Stromal cell of bone marrow (primary cell): ENCODE measurements around the gene APBB2.
"Not testable (repeated sequence)": the region's sequence is repeated elsewhere in the genome, so short reads cannot be mapped to it uniquely, and the experiment has no call there.

Experiments used
- DNase-seq: peaks from one replicate; pipeline ENCODE4 v3.0.0-alpha.2; 2012; ENCODE audit warnings: low read depth

Gene APBB2

DNA sequence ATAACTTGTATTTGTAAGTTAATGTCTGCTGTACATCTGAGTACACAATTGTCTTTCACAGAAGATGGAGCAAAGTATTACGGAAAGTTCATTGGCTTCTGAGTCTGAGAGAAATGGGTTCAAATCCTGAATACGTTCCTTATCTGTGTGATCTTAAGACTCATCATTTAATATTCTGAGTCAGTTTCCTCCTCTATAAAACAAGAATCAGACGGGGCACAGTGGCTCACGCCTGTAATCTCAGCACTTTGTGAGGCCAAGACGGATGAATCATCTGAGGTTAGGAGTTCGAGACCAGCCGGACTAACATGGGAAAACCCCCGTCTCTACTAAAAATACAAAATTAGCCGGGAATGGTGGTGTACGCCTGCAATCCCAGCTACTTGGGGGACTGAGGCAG is 57.8 kb downstream of the APBB2 start:
- no peak for DNase-seq

DNA sequence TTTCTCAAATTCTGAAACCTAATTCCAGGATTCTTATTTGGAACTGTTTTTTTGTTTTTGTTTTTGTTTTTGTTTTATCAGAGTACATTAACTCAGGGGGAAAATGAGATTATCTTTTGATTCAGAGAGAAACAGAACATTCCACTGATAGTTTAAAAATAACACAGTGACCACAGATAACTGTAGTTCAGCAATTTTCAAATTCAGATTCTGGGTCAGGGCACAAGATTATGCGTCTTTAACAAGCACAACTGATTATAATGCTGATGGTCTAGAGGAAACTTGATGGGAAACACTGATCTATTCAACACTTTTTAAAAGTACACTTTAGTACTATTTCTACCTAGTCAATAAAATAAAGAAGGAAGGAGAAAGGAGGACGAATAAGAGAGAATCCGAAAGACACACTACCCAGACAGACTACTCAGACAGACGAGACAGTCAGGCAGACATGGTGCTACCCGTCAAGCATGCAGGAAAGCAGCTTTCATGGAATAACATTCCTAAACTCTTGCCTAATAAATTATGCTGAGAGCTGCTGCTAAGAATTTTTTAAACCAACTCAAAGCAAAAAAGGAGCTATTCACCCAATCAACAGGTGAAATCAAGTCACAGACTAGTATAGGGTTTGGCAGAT is 59.0 kb downstream of the APBB2 start:
- DNase-seq = no peak

- DNase-seq = no peak
Observed at GRCh38 chr4:41154814-41155177, 59.5 kb downstream of the APBB2 start.

- DNase-seq = no peak
Observed at GRCh38 chr4:41154010-41154813, 60.1 kb downstream of the APBB2 start.

DNA sequence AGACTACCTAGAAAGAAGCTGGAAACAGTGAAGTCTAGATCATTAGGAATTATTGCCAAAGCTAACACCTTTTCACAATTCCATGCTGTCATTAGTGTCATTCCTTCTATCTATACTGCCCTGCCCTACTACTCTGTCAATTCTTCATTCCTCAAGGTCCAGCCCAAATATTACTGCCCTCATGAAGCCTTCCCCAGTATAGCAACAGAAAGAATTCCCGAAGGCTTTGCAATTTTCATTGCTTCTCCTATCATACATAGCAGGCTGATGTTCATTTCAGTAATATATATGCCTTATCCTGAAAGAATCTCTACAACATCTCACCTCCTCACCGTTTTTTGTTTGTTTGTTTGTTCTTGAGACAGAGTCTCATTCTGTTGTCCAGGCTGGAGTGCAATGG is 63.9 kb downstream of the APBB2 start:
- DNase-seq = no peak

DNA sequence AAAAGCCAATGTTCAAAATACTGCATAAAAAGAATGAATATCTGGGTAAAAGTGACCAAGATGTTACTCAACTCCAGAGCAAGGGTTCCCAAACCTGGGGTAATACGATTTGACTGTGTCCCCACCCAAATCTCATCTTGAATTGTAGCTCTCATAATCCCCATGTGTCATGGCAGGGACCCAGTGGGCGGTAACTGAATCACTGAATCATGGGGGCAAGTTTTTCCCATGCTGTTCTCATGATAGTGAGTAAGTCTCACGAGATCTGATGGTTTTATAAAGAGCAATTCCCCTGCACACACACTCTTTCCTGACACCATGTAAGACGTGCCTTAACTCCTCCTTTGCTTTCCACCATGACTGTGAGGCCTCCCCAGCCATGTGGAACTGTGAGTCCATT is 64.8 kb downstream of the APBB2 start:
- not testable (repeated sequence) for DNase-seq

- DNase-seq = no peak
Observed at GRCh38 chr4:41148931-41149330, 65.4 kb downstream of the APBB2 start.

- no peak for DNase-seq
Observed at GRCh38 chr4:41148292-41148691, 66.0 kb downstream of the APBB2 start.

- not testable (repeated sequence) for DNase-seq
Observed at GRCh38 chr4:41147570-41147969, 66.8 kb downstream of the APBB2 start.

GRCh38 chr4:41146716-41147506 is 67.4 kb downstream of the APBB2 start:
- DNase-seq = no peak

- DNase-seq = no peak
Observed at GRCh38 chr4:41146196-41146595, 68.1 kb downstream of the APBB2 start.

GRCh38 chr4:41145571-41146078 is 68.7 kb downstream of the APBB2 start:
- no peak for DNase-seq

DNA sequence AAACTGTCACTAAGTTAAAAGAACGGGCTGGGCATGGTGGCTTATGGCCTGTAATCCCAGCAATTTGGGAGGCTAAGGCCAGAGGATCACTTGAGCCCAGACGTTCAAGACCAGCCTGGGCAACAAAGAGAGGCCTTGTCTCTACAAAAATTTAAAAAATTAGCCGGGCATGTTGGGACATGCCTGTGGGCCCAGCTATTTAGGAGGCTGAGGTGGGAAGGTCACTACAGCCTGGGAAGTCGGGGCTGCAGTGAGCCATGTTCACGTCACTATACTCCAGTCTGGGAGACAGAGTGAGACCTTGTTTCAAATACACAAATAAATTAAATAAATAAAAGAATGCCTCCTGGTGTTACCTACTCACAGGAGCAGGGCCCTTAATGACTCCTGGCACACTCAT is 69.5 kb downstream of the APBB2 start:
- no peak for DNase-seq

- DNase-seq = no peak
Observed at GRCh38 chr4:41144040-41144379, 70.3 kb downstream of the APBB2 start.

GRCh38 chr4:41143311-41144039 is 70.9 kb downstream of the APBB2 start:
- peak; percentile 92 for DNase-seq

DNA sequence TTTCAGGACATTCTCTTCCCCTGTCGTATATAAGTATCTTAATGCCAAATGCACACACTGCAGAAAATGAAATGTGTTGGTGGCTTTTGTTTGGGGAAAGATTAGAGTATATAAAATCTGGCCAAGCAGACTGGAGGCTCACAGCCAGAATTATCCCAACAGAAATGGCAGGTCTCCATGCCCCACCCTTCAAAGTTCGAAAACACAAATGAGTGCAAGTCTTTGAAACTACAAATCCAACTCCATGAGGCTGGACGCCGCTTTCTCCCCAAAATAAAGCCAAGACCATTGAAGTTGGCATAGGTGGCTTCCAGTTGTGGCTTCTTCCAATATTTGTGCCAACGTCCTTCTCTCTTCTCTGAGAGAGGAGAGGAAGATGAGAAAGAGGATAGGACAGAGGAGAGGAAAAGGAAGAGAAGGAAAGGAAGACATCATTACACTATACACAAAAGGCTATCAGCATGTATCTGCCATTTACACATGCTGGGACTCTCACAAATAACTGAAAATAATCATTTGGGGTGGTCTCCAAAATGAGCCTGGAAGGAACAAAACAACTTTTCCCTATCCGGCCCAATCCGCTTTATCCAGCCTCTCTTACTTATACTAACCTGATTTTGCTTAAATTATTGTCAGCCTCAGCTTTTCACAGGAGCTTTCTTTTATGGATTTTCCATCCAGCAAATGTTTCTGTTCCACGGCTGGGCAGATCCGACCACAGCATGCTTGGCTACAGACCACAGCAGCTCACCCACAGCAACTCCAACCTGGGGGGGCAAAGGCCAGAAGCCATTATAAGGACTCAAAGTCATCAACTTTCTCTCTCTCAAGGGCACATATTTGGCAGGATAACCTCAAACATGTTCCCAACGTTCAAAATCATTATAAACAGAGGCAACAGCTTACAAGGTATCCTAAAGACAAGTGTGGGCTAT is 71.7 kb downstream of the APBB2 start:
- no peak for DNase-seq

DNA sequence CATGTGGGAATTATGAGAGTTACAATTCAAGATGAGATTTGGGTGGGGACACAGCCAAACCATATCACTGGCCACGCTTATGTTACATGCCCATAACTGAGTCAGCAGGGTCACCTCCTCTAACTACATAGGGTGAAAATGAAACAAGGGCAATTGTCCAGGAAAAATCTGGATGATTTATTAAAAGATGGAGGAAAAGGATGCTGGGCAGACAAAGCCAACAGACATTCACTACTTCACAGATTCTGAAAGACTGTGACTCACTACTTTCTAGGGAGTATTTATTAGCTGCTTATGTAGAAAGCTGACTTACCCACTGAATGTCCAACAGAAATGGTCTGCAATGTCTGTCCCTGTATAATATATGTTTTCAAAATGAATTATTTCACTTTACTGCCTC is 72.4 kb downstream of the APBB2 start:
- peak; percentile 91 for DNase-seq

- DNase-seq = no peak
Observed at GRCh38 chr4:41140410-41140809, 73.9 kb downstream of the APBB2 start.

DNA sequence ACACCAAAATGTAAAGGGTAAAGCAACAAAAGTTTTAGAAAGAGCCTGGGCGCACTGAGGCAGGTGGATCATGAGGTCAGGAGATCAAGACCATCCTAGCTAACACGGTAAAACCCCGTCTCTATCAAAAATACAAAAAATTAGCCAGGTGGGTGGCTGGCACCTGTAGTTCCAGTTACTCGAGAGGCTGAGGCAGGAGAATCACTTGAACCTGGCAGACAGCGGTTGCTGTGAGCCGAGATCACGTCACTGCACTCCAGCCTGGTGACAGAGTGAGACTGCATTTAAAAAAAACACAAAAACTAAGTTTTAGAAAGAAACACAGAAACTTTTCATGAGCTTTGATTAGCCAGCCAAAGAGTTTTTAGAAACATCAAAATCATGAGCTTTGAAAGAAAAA is 76.5 kb downstream of the APBB2 start:
- no peak for DNase-seq

GRCh38 chr4:41136456-41136855 is 77.9 kb downstream of the APBB2 start:
- DNase-seq = no peak

- no peak for DNase-seq
Observed at GRCh38 chr4:41135801-41136200, 78.5 kb downstream of the APBB2 start.
